IMR-90 (cell line): ENCODE data around the gene SCN1B. TPM values are rescaled to one million over a fixed set of nuclear protein-coding genes. Genes with fewer than 3 reads are reported as not detected.

Source experiments
- ATAC-seq: fragments of 200-7000 bp; cut with Tn5 transposase; 2 replicates; pipeline ENCODE4 v1.9.1; 2020; ENCODE audit warnings: low read depth, mild to moderate bottlenecking, moderate library complexity
- BruUV-seq: library from RNA; stranded (reverse); fragments of 400-500 nt; replicated peaks from 2 replicates; lab custom pipeline; 2021; lab: Mats Ljungman, UMichigan
- CTCF ChIA-PET: fragments of 300-600 bp; formaldehyde crosslinking; extraction: SDS; loops from one replicate; lab custom pipeline; 2021; ENCODE audit warnings: antibody characterized with exemption; lab: Yijun Ruan, JAX
- POLR2A ChIA-PET: fragments of 300-600 bp; sonication (Branson Sonifier 250); formaldehyde crosslinking; loops from one replicate; lab custom pipeline; 2022; ENCODE audit warnings: antibody characterized with exemption; ENCODE audit not compliant: unreplicated experiment; lab: Charles Lee
- DNase-seq: peaks from one replicate; pipeline ENCODE4 v3.0.0; 2013
- H2AFZ ChIP-seq: replicated peaks from 2 replicates; pipeline ENCODE3; 2013; ENCODE audit warnings: low read length, mild to moderate bottlenecking; ENCODE audit not compliant: poor library complexity
- H2AK5ac ChIP-seq: 2 replicates; pipeline ENCODE4 v1.6.1; 2013; ENCODE audit warnings: low read depth, low read length, inconsistent platforms
- H2AK9ac ChIP-seq: replicated peaks from 2 replicates; pipeline ENCODE3; 2013; ENCODE audit warnings: mild to moderate bottlenecking, low read depth, low read length, moderate library complexity; ENCODE audit not compliant: poor library complexity
- H2BK120ac ChIP-seq: 2 replicates; pipeline ENCODE4 v1.6.1; 2013; ENCODE audit warnings: low read depth, low read length, inconsistent platforms
- H2BK15ac ChIP-seq: 3 replicates; pipeline ENCODE4 v1.6.1; 2013; ENCODE audit warnings: low read depth, low read length, inconsistent platforms
- H2BK20ac ChIP-seq: 2 replicates; pipeline ENCODE4 v1.6.1; 2013; ENCODE audit warnings: low read depth, mild to moderate bottlenecking, inconsistent platforms, low read length, moderate library complexity
- H2BK5ac ChIP-seq: 2 replicates; pipeline ENCODE4 v1.6.1; 2013; ENCODE audit warnings: mild to moderate bottlenecking, low read depth, low read length, inconsistent platforms; ENCODE audit not compliant: poor library complexity, severe bottlenecking
- H3K14ac ChIP-seq: replicated peaks from 2 replicates; pipeline ENCODE4 v1.6.1; 2013; ENCODE audit warnings: low read depth, low read length, inconsistent platforms
- H3K18ac ChIP-seq: 2 replicates; pipeline ENCODE4 v1.6.1; 2013; ENCODE audit warnings: low read depth, low read length, control low read depth
- H3K23ac ChIP-seq: 2 replicates; pipeline ENCODE4 v1.6.1; 2013; ENCODE audit warnings: low read depth, low read length, inconsistent platforms
- H3K27ac ChIP-seq: 2 replicates; pipeline ENCODE4 v1.5.1; 2013; ENCODE audit warnings: mild to moderate bottlenecking, control low read depth, low read length; ENCODE audit not compliant: insufficient read depth
- H3K27me3 ChIP-seq: 2 replicates; pipeline ENCODE4 v1.6.1; 2013; ENCODE audit warnings: low read length; ENCODE audit not compliant: control insufficient read depth, insufficient read depth
- H3K36me3 ChIP-seq: 2 replicates; pipeline ENCODE4 v1.6.1; 2013; ENCODE audit warnings: low read length, mixed read lengths; ENCODE audit not compliant: control insufficient read depth, insufficient read depth
- H3K4ac ChIP-seq: 2 replicates; pipeline ENCODE4 v1.6.1; 2013; ENCODE audit warnings: low read depth, low read length, inconsistent platforms
- H3K4me1 ChIP-seq: 2 replicates; pipeline ENCODE4 v1.6.1; 2013; ENCODE audit warnings: low read length, mixed read lengths; ENCODE audit not compliant: control insufficient read depth, insufficient read depth
- H3K4me2 ChIP-seq: 2 replicates; pipeline ENCODE4 v1.6.1; 2013; ENCODE audit warnings: low read depth, mild to moderate bottlenecking, control low read depth, low read length, moderate library complexity
- H3K4me3 ChIP-seq: 2 replicates; pipeline ENCODE4 v1.5.1; 2013; ENCODE audit warnings: low read depth, mild to moderate bottlenecking, control low read depth, low read length, moderate library complexity; ENCODE audit not compliant: insufficient read depth
- H3K56ac ChIP-seq: 2 replicates; pipeline ENCODE4 v1.6.1; 2013; ENCODE audit warnings: low read length, inconsistent platforms; ENCODE audit not compliant: insufficient read depth; ENCODE audit errors: extremely low read depth
- H3K79me1 ChIP-seq, 2 experiments: 2 replicates each; pipeline ENCODE4 v1.6.1; 2013; ENCODE audit warnings: low read length in 2 of 2, inconsistent platforms in 1 of 2, low read depth in 1 of 2
- H3K9ac ChIP-seq: 2 replicates; pipeline ENCODE4 v1.6.1; 2013; ENCODE audit warnings: low read depth, low read length, control low read depth
- H3K9me1 ChIP-seq: 2 replicates; pipeline ENCODE4 v1.6.1; 2013; ENCODE audit warnings: low read length, inconsistent platforms; ENCODE audit not compliant: insufficient read depth
- H3K9me3 ChIP-seq: 2 replicates; pipeline ENCODE4 v1.6.1; 2013; ENCODE audit warnings: low read length; ENCODE audit not compliant: control insufficient read depth, insufficient read depth
- H4K20me1 ChIP-seq: 2 replicates; pipeline ENCODE4 v1.6.1; 2013; ENCODE audit warnings: low read length, inconsistent platforms; ENCODE audit not compliant: insufficient read depth
- H4K5ac ChIP-seq: 2 replicates; pipeline ENCODE4 v1.6.1; 2013; ENCODE audit warnings: mild to moderate bottlenecking, low read depth, low read length, control low read depth
- H4K8ac ChIP-seq, 2 experiments: 2 replicates each; pipeline ENCODE4 v1.6.1; 2013; ENCODE audit warnings: low read depth in 2 of 2, low read length in 2 of 2, control low read depth in 1 of 2, inconsistent platforms in 1 of 2
- H4K91ac ChIP-seq: 2 replicates; pipeline ENCODE4 v1.6.1; 2013; ENCODE audit warnings: low read depth, low read length, inconsistent platforms; ENCODE audit not compliant: insufficient read depth
- BHLHE40 ChIP-seq: fragments of 150-350 bp; IDR thresholded peaks from 2 replicates; pipeline ENCODE4 v1.6.1; 2016; ENCODE audit warnings: mild to moderate bottlenecking, low read depth, low read length
- CEBPB ChIP-seq: IDR thresholded peaks from 2 replicates; pipeline ENCODE4 v1.6.1; 2012; ENCODE audit warnings: low read depth, low read length, improper control_type of control experiment
- CHD1 ChIP-seq: IDR thresholded peaks from 2 replicates; pipeline ENCODE4 v1.6.1; 2012; ENCODE audit warnings: low read depth, low read length, improper control_type of control experiment
- CTCF ChIP-seq: conservative IDR thresholded peaks from 2 replicates; pipeline ENCODE4 v1.5.1; 2012; ENCODE audit warnings: mild to moderate bottlenecking, low read depth, low read length, improper control_type of control experiment
- MAZ ChIP-seq: IDR thresholded peaks from 2 replicates; pipeline ENCODE4 v1.6.1; 2012; ENCODE audit warnings: low read depth, mild to moderate bottlenecking, low read length, improper control_type of control experiment, moderate library complexity, borderline replicate concordance
- MXI1 ChIP-seq: IDR thresholded peaks from 2 replicates; pipeline ENCODE4 v1.6.1; 2012; ENCODE audit warnings: low read depth, mild to moderate bottlenecking, low read length, moderate library complexity, borderline replicate concordance
- NFE2L2 ChIP-seq: fragments of 150-350 bp; IDR thresholded peaks from 2 replicates; pipeline ENCODE4 v1.6.1; 2016; ENCODE audit warnings: low read depth, mild to moderate bottlenecking, low read length
- RFX5 ChIP-seq: IDR thresholded peaks from 2 replicates; pipeline ENCODE4 v1.8.0; 2012; ENCODE audit warnings: low read depth, mild to moderate bottlenecking, low read length, moderate library complexity
- USF2 ChIP-seq: fragments of 150-350 bp; IDR thresholded peaks from 2 replicates; pipeline ENCODE4 v1.6.1; 2017; ENCODE audit warnings: mild to moderate bottlenecking, antibody characterized with exemption, low read length, low read depth
- WGBS, 2 experiments: methylation state at CpG; one replicate each; pipeline versions ENCODE4 v1.1.5 to v1.1.7; 2013; ENCODE audit warnings: missing lambda C conversion rate in 2 of 2; ENCODE audit not compliant: insufficient read length in 1 of 2; ENCODE audit errors: extremely low coverage in 2 of 2; 5-methylcytosine and 5-hydroxymethylcytosine counted together
- dilution Hi-C: fragments of 300-500 bp; cut with HindIII; formaldehyde crosslinking; loops from one replicate; pipeline ENCODE4 v1.14.3; 2018; ENCODE audit warnings: low sequenced_read_pairs; ENCODE audit not compliant: unreplicated experiment
- in situ Hi-C: fragments of 300-500 bp; cut with MboI; formaldehyde crosslinking; loops from 3 replicates; pipeline ENCODE4 v1.14.3; 2019; ENCODE audit warnings: low sequenced_read_pairs, inconsistent platforms, mixed read lengths
- intact Hi-C: fragments of 100-400 bp; cut with micrococcal nuclease; formaldehyde crosslinking; loops from 2 replicates; pipeline ENCODE4 v1.10.0; 2022
- polyA plus RNA-seq, 3 experiments: library from polyadenylated mRNA; depleted of rRNA; stranded (reverse); fragments of >200 nt; gene quantifications; 2 replicates each; pipeline ENCODE4 v1.2.3, GENCODE V29; 2012; ENCODE audit warnings: low replicate concordance in 1 of 3
- total RNA-seq: library from RNA; depleted of rRNA; stranded (reverse); fragments of >200 nt; gene quantifications from 2 replicates; pipeline ENCODE4 v1.2.3, GENCODE V29; 2012

The SCN1B gene
- total and polyA plus RNA-seq, 2 of the 4 experiments (the other 2 are of a cell fraction), result 2.0 to 9.6 TPM

GRCh38 chr19:35021596-35021995 is 8.7 kb upstream of the SCN1B start:
- Histone ChIP-seq H3K27me3 (no peaks in the 10 kb centered on the region), H2AK9ac (no peak overlapping the region), H3K9me1 (no peaks in the 10 kb centered on the region), H3K4me2 (no peak overlapping the region), H2BK20ac (no peak overlapping the region), H4K91ac (no peak overlapping the region), H3K27ac (no peak overlapping the region), H4K8ac (no peak overlapping the region), H2AFZ (no peak overlapping the region), H3K18ac (no peak overlapping the region), H4K20me1 (no peaks in the 10 kb centered on the region), H3K79me1 (no peaks in the 10 kb centered on the region; a peak in 1 of 4 replicates), H3K14ac (no peak overlapping the region), H3K36me3 (peaks cover 81% of the 10 kb centered on the region), H3K4me3 (no peak overlapping the region), H3K9ac (no peak overlapping the region), H3K9me3 (no peaks in the 10 kb centered on the region), H3K23ac (no peak overlapping the region), H3K56ac (no peak overlapping the region), H2BK15ac (no peak overlapping the region), H4K5ac (no peak overlapping the region), H2BK120ac (no peak overlapping the region), H2BK5ac (no peak overlapping the region), H3K4me1 (no peaks in the 10 kb centered on the region), H2AK5ac (no peak overlapping the region), H3K4ac (no peak overlapping the region)
- ChIA-PET POLR2A (no interaction called here), CTCF (no interaction called here)
- no peak for TF ChIP-seq MXI1
- no peak for TF ChIP-seq RFX5
- no peak for TF ChIP-seq BHLHE40
- TF ChIP-seq MAZ, result no peak
- no peak for TF ChIP-seq CTCF
- no peak for TF ChIP-seq CHD1
- no peak for TF ChIP-seq NFE2L2
- TF ChIP-seq CEBPB, result no peak
- TF ChIP-seq USF2, result no peak
- dilution Hi-C loops, result no loop called here
- no TSS peak for BruUV-seq
- in situ Hi-C loops, result no loop called here
- intact Hi-C loops, result no loop called here
- WGBS, 2 experiments, result 97% methylated on average over 18 of the region's 25 CpGs; no CpG with 5 or more reads in 1 of the 2 experiments
- no peak for DNase-seq
- no peak for ATAC-seq
